ENCODE data around the gene ENTR1.

DNA sequence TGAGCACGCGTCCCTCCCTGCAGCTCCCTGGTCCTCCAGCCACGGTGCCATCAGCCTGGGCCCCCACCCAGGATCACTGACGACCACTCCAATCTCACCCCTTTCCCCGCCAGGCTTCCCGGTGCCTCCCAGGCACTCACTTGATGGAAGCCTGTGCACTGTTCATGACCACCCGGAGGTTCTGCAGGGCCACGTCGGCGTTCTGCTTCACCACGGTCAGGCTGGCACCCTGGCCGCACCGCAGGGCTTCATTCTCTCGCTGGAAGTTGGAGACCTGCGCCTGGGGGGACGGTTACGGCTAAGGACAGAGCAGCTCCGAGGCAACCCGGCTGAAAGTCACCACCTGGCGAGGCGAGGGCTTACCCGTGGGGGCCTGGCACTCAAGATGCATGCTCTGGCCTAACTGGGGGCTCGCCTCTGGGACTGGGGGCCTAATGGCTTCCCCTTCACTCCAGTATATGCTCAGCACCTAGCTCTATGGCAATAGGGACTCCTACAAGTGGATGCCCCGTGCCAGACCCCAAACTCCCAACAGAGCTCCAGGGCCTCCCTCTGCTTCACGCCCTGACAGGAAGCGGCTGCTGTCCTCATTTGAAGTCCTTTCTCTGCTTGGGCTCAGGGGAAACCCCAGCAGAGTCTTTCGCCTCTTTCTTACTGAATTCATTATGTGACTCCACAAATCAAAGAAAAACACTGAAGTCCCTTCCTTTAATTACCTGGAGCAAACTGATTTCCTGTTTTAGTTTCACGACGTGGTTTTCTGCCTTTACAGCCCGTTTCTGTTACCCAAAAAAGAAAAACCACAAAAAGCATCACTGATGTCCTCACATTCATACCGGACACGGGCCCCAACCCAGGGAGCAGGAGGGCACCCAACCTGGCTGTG is 6.3 kb downstream of the ENTR1 start:
- TF ChIP-seq, protein P1, sequence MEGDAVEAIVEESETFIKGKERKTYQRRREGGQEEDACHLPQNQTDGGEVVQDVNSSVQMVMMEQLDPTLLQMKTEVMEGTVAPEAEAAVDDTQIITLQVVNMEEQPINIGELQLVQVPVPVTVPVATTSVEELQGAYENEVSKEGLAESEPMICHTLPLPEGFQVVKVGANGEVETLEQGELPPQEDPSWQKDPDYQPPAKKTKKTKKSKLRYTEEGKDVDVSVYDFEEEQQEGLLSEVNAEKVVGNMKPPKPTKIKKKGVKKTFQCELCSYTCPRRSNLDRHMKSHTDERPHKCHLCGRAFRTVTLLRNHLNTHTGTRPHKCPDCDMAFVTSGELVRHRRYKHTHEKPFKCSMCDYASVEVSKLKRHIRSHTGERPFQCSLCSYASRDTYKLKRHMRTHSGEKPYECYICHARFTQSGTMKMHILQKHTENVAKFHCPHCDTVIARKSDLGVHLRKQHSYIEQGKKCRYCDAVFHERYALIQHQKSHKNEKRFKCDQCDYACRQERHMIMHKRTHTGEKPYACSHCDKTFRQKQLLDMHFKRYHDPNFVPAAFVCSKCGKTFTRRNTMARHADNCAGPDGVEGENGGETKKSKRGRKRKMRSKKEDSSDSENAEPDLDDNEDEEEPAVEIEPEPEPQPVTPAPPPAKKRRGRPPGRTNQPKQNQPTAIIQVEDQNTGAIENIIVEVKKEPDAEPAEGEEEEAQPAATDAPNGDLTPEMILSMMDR (conservative IDR thresholded peaks at IDR 0.05; ENCODE audit: low read depth, low read length): no peak
- TF ChIP-seq POLR2A (IDR thresholded peaks at IDR 0.05; ENCODE audit: low read depth, low read length): no peak
- TF ChIP-seq MAZ (IDR thresholded peaks at IDR 0.05; ENCODE audit: borderline replicate concordance, low read depth, low read length): no peak
- no peak for TF ChIP-seq CEBPB (IDR thresholded peaks at IDR 0.05; ENCODE audit: low read depth, low read length)
- TF ChIP-seq MXI1 (IDR thresholded peaks at IDR 0.05; ENCODE audit: borderline replicate concordance, low read depth, low read length): no peak
- TF ChIP-seq MAFK (IDR thresholded peaks at IDR 0.05; ENCODE audit: low read depth, low read length): no peak
- TF ChIP-seq SMC3 (IDR thresholded peaks at IDR 0.05; ENCODE audit: low read depth, low read length): no peak
- no peak for TF ChIP-seq RAD21 (IDR thresholded peaks at IDR 0.05; ENCODE audit: low read length)
- TF ChIP-seq, protein P2, sequence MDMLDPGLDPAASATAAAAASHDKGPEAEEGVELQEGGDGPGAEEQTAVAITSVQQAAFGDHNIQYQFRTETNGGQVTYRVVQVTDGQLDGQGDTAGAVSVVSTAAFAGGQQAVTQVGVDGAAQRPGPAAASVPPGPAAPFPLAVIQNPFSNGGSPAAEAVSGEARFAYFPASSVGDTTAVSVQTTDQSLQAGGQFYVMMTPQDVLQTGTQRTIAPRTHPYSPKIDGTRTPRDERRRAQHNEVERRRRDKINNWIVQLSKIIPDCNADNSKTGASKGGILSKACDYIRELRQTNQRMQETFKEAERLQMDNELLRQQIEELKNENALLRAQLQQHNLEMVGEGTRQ (IDR thresholded peaks at IDR 0.05; ENCODE audit: low read depth, low read length): no peak
- TF ChIP-seq BHLHE40 (IDR thresholded peaks at IDR 0.05; ENCODE audit: low read depth, low read length): no peak

Data from IMR-90 (cell line).